Hepatocyte (in vitro differentiated cells): Measurements from ENCODE around the gene PTPRR. TPM values are rescaled to one million over a fixed set of nuclear protein-coding genes. Genes with fewer than 3 reads are reported as not detected.

Source experiments
- DNase-seq: peaks from one replicate; pipeline ENCODE4 v3.0.0-alpha.2; 2016; ENCODE audit warnings: low spot score
- H2AFZ ChIP-seq: fragments of 200-600 bp; sonication (generic); 2 replicates; pipeline ENCODE4 v1.6.0; 2016; ENCODE audit warnings: antibody characterized with exemption, mild to moderate bottlenecking
- H3K27ac ChIP-seq: fragments of 200-600 bp; sonication (generic); 2 replicates; pipeline ENCODE4 v1.5.1; 2016; ENCODE audit warnings: mild to moderate bottlenecking
- H3K27me3 ChIP-seq: fragments of 200-600 bp; sonication (generic); 2 replicates; pipeline ENCODE4 v1.6.1; 2016
- H3K36me3 ChIP-seq: fragments of 200-600 bp; sonication (generic); replicated peaks from 2 replicates; pipeline ENCODE4 v1.5.1; 2016; ENCODE audit warnings: low read depth; ENCODE audit not compliant: insufficient read depth
- H3K4me1 ChIP-seq: fragments of 200-600 bp; sonication (generic); 2 replicates; pipeline ENCODE4 v1.5.1; 2016; ENCODE audit warnings: mild to moderate bottlenecking, moderate library complexity; ENCODE audit not compliant: insufficient read depth
- H3K4me2 ChIP-seq: fragments of 200-600 bp; sonication (generic); 2 replicates; pipeline ENCODE4 v1.6.0; 2016
- H3K4me3 ChIP-seq: fragments of 200-600 bp; sonication (generic); 2 replicates; pipeline ENCODE4 v1.5.1; 2016; ENCODE audit warnings: mild to moderate bottlenecking
- H3K79me2 ChIP-seq: fragments of 200-600 bp; sonication (generic); 2 replicates; pipeline ENCODE4 v1.6.0; 2017; ENCODE audit warnings: mild to moderate bottlenecking
- H3K9me2 ChIP-seq: fragments of 200-600 bp; sonication (generic); replicated peaks from 2 replicates; pipeline ENCODE4 v1.6.0; 2017; ENCODE audit warnings: mild to moderate bottlenecking; ENCODE audit not compliant: insufficient read depth
- H3K9me3 ChIP-seq: fragments of 200-600 bp; sonication (generic); 2 replicates; pipeline ENCODE4 v1.5.1; 2016; ENCODE audit warnings: low read depth, mild to moderate bottlenecking
- H4K20me1 ChIP-seq: fragments of 200-600 bp; sonication (generic); 2 replicates; pipeline ENCODE4 v1.6.0; 2016; ENCODE audit warnings: mild to moderate bottlenecking; ENCODE audit not compliant: insufficient read depth, poor library complexity, severe bottlenecking
- EZH2 ChIP-seq: fragments of 200-600 bp; sonication (generic); IDR thresholded peaks from 2 replicates; pipeline ENCODE4 v1.6.1; 2016; ENCODE audit warnings: antibody characterized with exemption, mild to moderate bottlenecking, borderline replicate concordance
- EZH2phosphoT487 ChIP-seq: fragments of 200-600 bp; sonication (generic); IDR thresholded peaks from one replicate; pipeline ENCODE4 v1.6.1; 2018; ENCODE audit warnings: antibody characterized with exemption, mild to moderate bottlenecking, low read depth, moderate library complexity; ENCODE audit not compliant: unreplicated experiment, severe bottlenecking
- WGBS: methylation state at CpG from one replicate; pipeline ENCODE4 v1.1.6; 2016; ENCODE audit warnings: low lambda C conversion rate; ENCODE audit errors: missing lambda C conversion rate; 5-methylcytosine and 5-hydroxymethylcytosine counted together
- polyA plus RNA-seq: library from polyadenylated mRNA; unstranded; fragments of >200 nt; fragmentation: Nextera tagmentation; extraction: Ambion mirVana; gene quantifications from 2 replicates; pipeline ENCODE4 v1.2.1, GENCODE V29; 2016
- total RNA-seq: library from RNA; depleted of rRNA; stranded (reverse); fragments of >200 nt; gene quantifications from 2 replicates; pipeline ENCODE4 v1.2.3, GENCODE V29; 2014
- TF ChIP-seq, protein P1 (sequence below): fragments of 200-600 bp; sonication (generic); IDR thresholded peaks from 2 replicates; pipeline ENCODE4 v1.5.1; 2016; ENCODE audit warnings: antibody characterized with exemption, mild to moderate bottlenecking; ENCODE audit not compliant: poor library complexity

Gene PTPRR
- total and polyA plus RNA-seq, 2 experiments from 2014 or later, result 1.9 to 4.8 TPM

DNA sequence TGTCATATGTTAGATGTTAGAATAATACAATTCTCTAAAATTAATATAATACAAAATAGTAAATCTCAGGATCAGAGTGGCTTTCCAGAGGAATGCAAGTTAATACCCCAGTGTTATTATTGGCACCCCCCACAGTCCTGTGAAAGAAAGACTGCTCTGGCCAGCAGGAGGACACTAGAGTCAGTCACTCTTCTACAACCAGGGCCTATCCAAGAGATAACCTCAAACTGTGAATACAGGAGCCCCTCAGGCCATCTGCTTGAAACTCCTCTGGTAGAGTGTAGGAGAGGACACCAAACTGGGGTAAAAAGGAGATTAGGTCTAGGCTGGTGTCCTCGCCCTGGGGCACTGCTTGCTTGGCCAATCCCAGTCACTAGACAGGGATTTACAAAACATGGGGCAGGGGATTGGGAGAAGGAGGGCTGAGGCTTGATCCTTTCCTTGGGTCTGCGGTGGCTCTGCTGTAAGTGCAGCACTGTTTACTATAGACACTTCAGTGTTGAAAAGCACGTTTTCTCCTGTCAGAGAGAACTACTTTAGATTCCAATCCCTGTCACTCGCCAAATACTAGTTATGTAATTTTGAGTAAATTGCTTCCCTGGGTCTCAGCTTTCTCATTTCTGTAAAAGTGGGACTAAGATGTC is 44.5 kb upstream of the PTPRR start:
- no peaks in the 10 kb centered on the region for H3K36me3 ChIP-seq
- TF ChIP-seq EZH2phosphoT487 (no peak), EZH2 (no peak)
- TF ChIP-seq, protein P1, sequence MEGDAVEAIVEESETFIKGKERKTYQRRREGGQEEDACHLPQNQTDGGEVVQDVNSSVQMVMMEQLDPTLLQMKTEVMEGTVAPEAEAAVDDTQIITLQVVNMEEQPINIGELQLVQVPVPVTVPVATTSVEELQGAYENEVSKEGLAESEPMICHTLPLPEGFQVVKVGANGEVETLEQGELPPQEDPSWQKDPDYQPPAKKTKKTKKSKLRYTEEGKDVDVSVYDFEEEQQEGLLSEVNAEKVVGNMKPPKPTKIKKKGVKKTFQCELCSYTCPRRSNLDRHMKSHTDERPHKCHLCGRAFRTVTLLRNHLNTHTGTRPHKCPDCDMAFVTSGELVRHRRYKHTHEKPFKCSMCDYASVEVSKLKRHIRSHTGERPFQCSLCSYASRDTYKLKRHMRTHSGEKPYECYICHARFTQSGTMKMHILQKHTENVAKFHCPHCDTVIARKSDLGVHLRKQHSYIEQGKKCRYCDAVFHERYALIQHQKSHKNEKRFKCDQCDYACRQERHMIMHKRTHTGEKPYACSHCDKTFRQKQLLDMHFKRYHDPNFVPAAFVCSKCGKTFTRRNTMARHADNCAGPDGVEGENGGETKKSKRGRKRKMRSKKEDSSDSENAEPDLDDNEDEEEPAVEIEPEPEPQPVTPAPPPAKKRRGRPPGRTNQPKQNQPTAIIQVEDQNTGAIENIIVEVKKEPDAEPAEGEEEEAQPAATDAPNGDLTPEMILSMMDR, result no peak
- no peaks in the 10 kb centered on the region for H4K20me1 ChIP-seq
- 81% methylated on average over 4 of the region's 4 CpGs for WGBS
- no peaks in the 10 kb centered on the region for H3K4me1 ChIP-seq
- no peak overlapping the region for H3K27ac ChIP-seq
- H3K9me2 ChIP-seq, result no peaks in the 10 kb centered on the region
- no peak overlapping the region for H3K4me2 ChIP-seq
- H3K27me3 ChIP-seq, result no peaks in the 10 kb centered on the region
- no peak overlapping the region for H3K4me3 ChIP-seq
- H3K79me2 ChIP-seq, result no peaks in the 10 kb centered on the region
- no peak for DNase-seq
- no peaks in the 10 kb centered on the region for H3K9me3 ChIP-seq
- no peak overlapping the region for H2AFZ ChIP-seq

DNA sequence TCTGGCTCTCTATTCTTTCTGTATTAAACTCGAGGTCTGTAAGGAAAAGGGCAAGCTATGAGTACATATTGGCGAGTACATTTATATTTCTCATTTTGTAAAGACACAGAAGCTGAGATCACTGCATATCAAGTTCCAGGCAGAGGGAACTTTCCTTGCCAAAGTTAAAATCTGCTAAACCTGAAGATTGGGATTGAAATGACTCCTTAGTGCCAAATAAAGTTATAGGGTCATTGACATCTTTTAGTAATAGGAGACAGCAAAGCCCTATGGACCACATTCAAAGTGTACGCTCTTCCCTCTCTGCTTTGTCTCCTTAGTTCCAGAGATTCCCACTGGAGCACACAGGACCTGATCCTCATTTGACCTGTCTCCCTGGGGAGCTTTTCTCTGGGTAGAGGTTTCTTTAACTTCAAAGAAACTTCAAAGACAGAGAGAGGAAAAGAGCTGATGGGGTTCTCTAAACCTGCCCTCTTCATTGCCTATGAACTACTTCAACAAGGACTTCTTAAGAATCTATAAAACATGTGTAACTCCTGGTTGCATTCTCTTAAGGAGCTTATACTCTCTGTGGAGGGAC is 42.6 kb upstream of the PTPRR start:
- H3K9me3 ChIP-seq, result no peaks in the 10 kb centered on the region

GRCh38 chr12:70962226-70962794 is 41.8 kb upstream of the PTPRR start:
- no peak overlapping the region for H2AFZ ChIP-seq
- TF ChIP-seq EZH2, result no peak
- TF ChIP-seq, protein P1, result no peak
- no peak overlapping the region for H3K4me3 ChIP-seq
- H3K27ac ChIP-seq, result peak overlapping the region; percentile 55
- no peaks in the 10 kb centered on the region for H3K4me1 ChIP-seq
- no peaks in the 10 kb centered on the region for H3K79me2 ChIP-seq
- H3K27me3 ChIP-seq, result no peaks in the 10 kb centered on the region
- H3K9me2 ChIP-seq, result no peaks in the 10 kb centered on the region
- no peaks in the 10 kb centered on the region for H3K36me3 ChIP-seq
- H3K4me2 ChIP-seq, result no peak overlapping the region
- H4K20me1 ChIP-seq, result no peaks in the 10 kb centered on the region
- WGBS, result 46% methylated on average over 2 of the region's 2 CpGs
- DNase-seq, result no peak
- H3K9me3 ChIP-seq, result no peaks in the 10 kb centered on the region

More for the DNA sequence above, 42.6 kb upstream of the PTPRR start:
- Histone ChIP-seq H3K79me2 (no peaks in the 10 kb centered on the region), H2AFZ (no peak overlapping the region), H3K4me1 (no peaks in the 10 kb centered on the region), H3K27me3 (no peaks in the 10 kb centered on the region), H3K9me2 (no peaks in the 10 kb centered on the region), H3K4me2 (no peak overlapping the region), H3K36me3 (no peaks in the 10 kb centered on the region), H4K20me1 (no peaks in the 10 kb centered on the region), H3K4me3 (no peak overlapping the region), H3K27ac (peak overlapping the region; percentile 55)
- 76% methylated on average over 3 of the region's 3 CpGs for WGBS
- no peak for TF ChIP-seq EZH2
- no peak for TF ChIP-seq EZH2phosphoT487
- TF ChIP-seq, protein P1, result no peak
- DNase-seq, result no peak
